ENCODE results near the gene COL25A1.

Gene COL25A1

DNA sequence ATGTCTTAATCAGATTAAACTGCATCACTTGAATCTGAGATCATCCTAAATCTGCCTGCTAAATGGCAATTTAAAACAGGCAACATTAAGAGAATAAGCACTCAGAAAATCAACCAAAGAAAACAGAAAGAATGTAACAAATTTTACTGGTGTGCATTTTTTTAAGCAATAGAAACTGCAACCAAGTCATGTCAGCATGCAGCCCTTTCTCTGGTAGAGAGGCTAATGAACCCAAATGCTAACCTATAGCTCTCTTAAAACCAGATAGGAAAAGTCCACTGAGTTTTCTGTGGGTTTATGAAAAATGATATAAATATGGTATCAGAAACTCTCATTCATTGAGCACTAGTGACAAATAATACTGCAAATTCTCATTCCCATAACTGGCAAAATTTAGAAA, 35.6 kb downstream of the COL25A1 start:
- TF ChIP-seq POLR2AphosphoS5 (IDR thresholded peaks at IDR 0.05; ENCODE audit: borderline replicate concordance, low read depth, low read length) (no peak), FOXP2 (optimal IDR thresholded peaks at IDR 0.05; ENCODE audit: control extremely low read depth, extremely low read length, insufficient read depth) (no peak), EZH2 (IDR thresholded peaks at IDR 0.05) (no peak)
- no peak overlapping the region for H3K27ac ChIP-seq
- no peaks in the 10 kb centered on the region for H3K9me3 ChIP-seq (ENCODE audit: low read depth, low read length)
- no peaks in the 10 kb centered on the region for H3K36me3 ChIP-seq (ENCODE audit: insufficient read depth, low read length)
- DNase-seq (ENCODE audit: low read depth, low spot score), result no peak
- H3K9ac ChIP-seq (ENCODE audit: insufficient read length), result no peak overlapping the region
- H3K4me3 ChIP-seq, result no peak overlapping the region

DNA sequence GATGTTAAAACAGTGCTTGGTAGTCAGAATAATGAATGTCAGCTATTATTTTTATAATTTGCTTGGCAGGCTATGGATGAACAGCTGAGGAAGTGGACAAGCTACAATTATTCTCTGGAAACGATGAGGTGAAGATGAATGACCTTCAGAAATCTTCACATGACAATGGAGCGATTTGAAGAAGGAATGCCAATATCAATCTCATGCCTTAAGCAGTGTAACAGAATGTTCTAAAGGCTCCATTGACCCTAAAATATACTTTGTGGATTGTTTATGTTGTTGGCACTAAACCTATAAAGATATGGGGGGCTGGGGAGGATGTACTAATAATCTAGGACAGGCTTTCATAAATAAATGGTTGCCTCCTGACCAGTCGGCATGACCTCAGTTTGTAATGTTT, 36.2 kb downstream of the COL25A1 start:
- H3K9me3 ChIP-seq (ENCODE audit: low read depth, low read length), result no peaks in the 10 kb centered on the region
- DNase-seq (ENCODE audit: low read depth, low spot score), result no peak
- H3K9ac ChIP-seq (ENCODE audit: insufficient read length), result no peak overlapping the region
- no peak overlapping the region for H3K27ac ChIP-seq
- TF ChIP-seq POLR2AphosphoS5 (IDR thresholded peaks at IDR 0.05; ENCODE audit: borderline replicate concordance, low read depth, low read length) (no peak), FOXP2 (optimal IDR thresholded peaks at IDR 0.05; ENCODE audit: control extremely low read depth, extremely low read length, insufficient read depth) (no peak), EZH2 (IDR thresholded peaks at IDR 0.05) (no peak)
- H3K36me3 ChIP-seq (ENCODE audit: insufficient read depth, low read length), result no peaks in the 10 kb centered on the region
- no peak overlapping the region for H3K4me3 ChIP-seq

- Histone ChIP-seq H3K27ac (no peak overlapping the region), H3K4me3 (no peak overlapping the region), H3K36me3 (ENCODE audit: insufficient read depth, low read length) (no peaks in the 10 kb centered on the region), H3K9ac (ENCODE audit: insufficient read length) (no peak overlapping the region), H3K9me3 (ENCODE audit: low read depth, low read length) (no peaks in the 10 kb centered on the region)
- TF ChIP-seq POLR2AphosphoS5 (IDR thresholded peaks at IDR 0.05; ENCODE audit: borderline replicate concordance, low read depth, low read length) (no peak), EZH2 (IDR thresholded peaks at IDR 0.05) (no peak), FOXP2 (optimal IDR thresholded peaks at IDR 0.05; ENCODE audit: control extremely low read depth, extremely low read length, insufficient read depth) (no peak)
- DNase-seq (ENCODE audit: low read depth, low spot score), result no peak
These were observed 38.7 kb downstream of the COL25A1 start for GRCh38 chr4:109263721-109264120.

DNA sequence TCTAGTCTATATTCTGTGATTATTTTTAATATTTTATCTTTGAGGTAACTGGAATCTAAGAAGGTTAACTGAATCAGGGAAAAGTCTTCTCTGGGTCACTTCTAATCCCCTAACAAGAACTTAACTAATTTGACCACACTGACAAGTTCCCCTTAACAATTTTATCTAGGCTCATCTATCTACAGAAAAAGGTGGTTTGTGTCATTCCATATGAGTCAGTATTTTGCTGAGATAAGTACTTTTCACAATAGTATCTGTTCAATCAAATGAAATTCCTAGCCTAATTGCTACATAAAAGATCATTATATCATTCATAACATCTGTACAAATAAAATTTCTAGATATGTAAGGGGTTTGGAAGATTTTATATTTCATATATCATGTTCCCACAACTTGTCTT, 45.6 kb downstream of the COL25A1 start:
- H3K36me3 ChIP-seq (ENCODE audit: insufficient read depth, low read length), result no peaks in the 10 kb centered on the region
- no peak overlapping the region for H3K4me3 ChIP-seq
- TF ChIP-seq FOXP2 (optimal IDR thresholded peaks at IDR 0.05; ENCODE audit: control extremely low read depth, extremely low read length, insufficient read depth) (no peak), POLR2AphosphoS5 (IDR thresholded peaks at IDR 0.05; ENCODE audit: borderline replicate concordance, low read depth, low read length) (no peak), EZH2 (IDR thresholded peaks at IDR 0.05) (no peak)
- DNase-seq (ENCODE audit: low read depth, low spot score), result no peak
- H3K9ac ChIP-seq (ENCODE audit: insufficient read length), result no peak overlapping the region
- no peaks in the 10 kb centered on the region for H3K9me3 ChIP-seq (ENCODE audit: low read depth, low read length)
- H3K27ac ChIP-seq, result no peak overlapping the region

DNA sequence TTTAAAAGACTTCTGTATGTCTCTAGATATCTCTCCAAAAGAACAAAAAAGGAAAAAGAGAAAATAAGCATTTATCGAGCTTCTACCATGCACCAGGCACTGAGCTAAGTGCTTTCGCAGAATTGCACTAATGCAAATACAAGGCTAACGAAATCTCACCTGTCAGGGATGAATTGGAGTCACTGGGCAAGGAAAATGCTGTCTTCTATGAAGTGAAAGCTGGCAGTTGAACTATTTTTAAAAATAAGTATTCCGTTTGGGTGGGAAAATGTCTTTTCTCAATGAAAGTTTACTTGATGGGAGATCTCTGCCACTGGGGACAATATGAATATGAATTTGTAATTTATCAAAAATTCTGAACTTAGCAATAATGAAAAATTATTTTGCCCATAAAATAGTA, 47.6 kb downstream of the COL25A1 start:
- TF ChIP-seq POLR2AphosphoS5 (IDR thresholded peaks at IDR 0.05; ENCODE audit: borderline replicate concordance, low read depth, low read length) (no peak), FOXP2 (optimal IDR thresholded peaks at IDR 0.05; ENCODE audit: control extremely low read depth, extremely low read length, insufficient read depth) (no peak), EZH2 (IDR thresholded peaks at IDR 0.05) (no peak)
- no peak overlapping the region for H3K9ac ChIP-seq (ENCODE audit: insufficient read length)
- DNase-seq (ENCODE audit: low read depth, low spot score), result no peak

DNA sequence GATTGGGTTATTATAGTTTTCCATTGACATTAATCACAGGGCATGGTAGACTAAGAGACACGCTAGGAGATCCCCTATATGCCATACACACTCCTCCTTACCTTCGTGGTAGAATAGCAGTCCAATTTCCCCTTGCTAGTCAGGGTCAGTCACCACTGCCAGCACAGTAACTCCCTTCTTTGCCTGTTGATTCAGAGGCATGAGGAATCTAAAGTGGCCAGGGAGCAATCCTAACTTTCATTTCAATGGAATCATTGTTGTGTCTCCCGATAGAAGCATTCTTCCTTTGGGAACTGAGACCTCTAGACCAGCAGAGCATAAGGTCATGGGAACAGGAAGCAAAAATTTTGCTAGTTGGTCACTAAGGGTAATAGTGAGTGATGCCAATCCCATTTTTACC, 51.1 kb downstream of the COL25A1 start:
- TF ChIP-seq EZH2 (IDR thresholded peaks at IDR 0.05) (no peak), POLR2AphosphoS5 (IDR thresholded peaks at IDR 0.05; ENCODE audit: borderline replicate concordance, low read depth, low read length) (no peak), FOXP2 (optimal IDR thresholded peaks at IDR 0.05; ENCODE audit: control extremely low read depth, extremely low read length, insufficient read depth) (no peak)
- no peak overlapping the region for H3K27ac ChIP-seq

More for the DNA sequence above, 47.6 kb downstream of the COL25A1 start:
- Histone ChIP-seq H3K9me3 (ENCODE audit: low read depth, low read length) (no peaks in the 10 kb centered on the region), H3K4me3 (no peak overlapping the region), H3K27ac (no peak overlapping the region), H3K36me3 (ENCODE audit: insufficient read depth, low read length) (no peaks in the 10 kb centered on the region)

DNA sequence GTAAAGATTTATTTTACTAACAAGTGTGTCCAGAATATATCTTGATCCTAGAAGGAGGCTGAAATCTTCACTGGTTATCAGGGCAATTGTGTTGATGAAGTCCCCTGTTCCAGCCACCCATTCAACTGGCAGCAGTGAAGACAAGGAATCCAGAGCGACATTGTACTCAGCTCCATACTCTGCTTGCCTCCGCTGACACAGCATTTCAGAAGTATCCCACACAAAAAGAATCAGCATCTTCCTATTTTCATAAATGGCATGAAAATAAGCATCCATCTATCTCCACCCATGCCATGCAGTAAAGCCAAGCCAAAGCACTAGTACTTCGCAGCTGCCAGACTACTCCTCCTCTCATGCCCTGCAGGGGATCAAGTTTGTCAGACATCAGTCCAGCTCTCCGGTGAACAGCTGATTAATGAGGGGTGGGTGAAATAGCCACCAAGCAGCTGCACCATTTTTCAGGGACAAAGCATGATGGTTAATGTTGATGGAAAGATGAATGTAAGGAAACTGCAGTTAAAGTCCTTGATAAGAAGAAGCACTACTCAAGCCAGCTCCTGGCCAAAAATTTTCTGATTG, 54.0 kb downstream of the COL25A1 start:
- H3K9ac ChIP-seq (ENCODE audit: insufficient read length), result no peak overlapping the region
- no peak for TF ChIP-seq POLR2AphosphoS5 (IDR thresholded peaks at IDR 0.05; ENCODE audit: borderline replicate concordance, low read depth, low read length)
- TF ChIP-seq FOXP2 (optimal IDR thresholded peaks at IDR 0.05; ENCODE audit: control extremely low read depth, extremely low read length, insufficient read depth), result no peak
- no peak for TF ChIP-seq EZH2 (IDR thresholded peaks at IDR 0.05)
- no peaks in the 10 kb centered on the region for H3K9me3 ChIP-seq (ENCODE audit: low read depth, low read length)

More for the DNA sequence above, 51.1 kb downstream of the COL25A1 start:
- H3K4me3 ChIP-seq, result no peak overlapping the region
- no peaks in the 10 kb centered on the region for H3K9me3 ChIP-seq (ENCODE audit: low read depth, low read length)
- no peak overlapping the region for H3K9ac ChIP-seq (ENCODE audit: insufficient read length)
- H3K36me3 ChIP-seq (ENCODE audit: insufficient read depth, low read length), result no peaks in the 10 kb centered on the region
- no peak for DNase-seq (ENCODE audit: low read depth, low spot score)

GRCh38 chr4:109243871-109244270, 58.6 kb downstream of the COL25A1 start:
- TF ChIP-seq EZH2 (IDR thresholded peaks at IDR 0.05) (no peak), POLR2AphosphoS5 (IDR thresholded peaks at IDR 0.05; ENCODE audit: borderline replicate concordance, low read depth, low read length) (no peak), FOXP2 (optimal IDR thresholded peaks at IDR 0.05; ENCODE audit: control extremely low read depth, extremely low read length, insufficient read depth) (no peak)
- no peak for DNase-seq (ENCODE audit: low read depth, low spot score)
- Histone ChIP-seq H3K36me3 (ENCODE audit: insufficient read depth, low read length) (no peaks in the 10 kb centered on the region), H3K4me3 (no peak overlapping the region), H3K9me3 (ENCODE audit: low read depth, low read length) (no peaks in the 10 kb centered on the region), H3K9ac (ENCODE audit: insufficient read length) (no peak overlapping the region), H3K27ac (no peak overlapping the region)

More for the DNA sequence above, 54.0 kb downstream of the COL25A1 start:
- Histone ChIP-seq H3K27ac (no peak overlapping the region), H3K36me3 (ENCODE audit: insufficient read depth, low read length) (no peaks in the 10 kb centered on the region), H3K4me3 (no peak overlapping the region)
- DNase-seq (ENCODE audit: low read depth, low spot score), result no peak

- no peak for TF ChIP-seq EZH2 (IDR thresholded peaks at IDR 0.05)
- TF ChIP-seq POLR2AphosphoS5 (IDR thresholded peaks at IDR 0.05; ENCODE audit: borderline replicate concordance, low read depth, low read length), result no peak
- no peak for TF ChIP-seq FOXP2 (optimal IDR thresholded peaks at IDR 0.05; ENCODE audit: control extremely low read depth, extremely low read length, insufficient read depth)
- H3K36me3 ChIP-seq (ENCODE audit: insufficient read depth, low read length), result no peaks in the 10 kb centered on the region
- DNase-seq (ENCODE audit: low read depth, low spot score), result no peak
- H3K9ac ChIP-seq (ENCODE audit: insufficient read length), result no peak overlapping the region
- no peak overlapping the region for H3K27ac ChIP-seq
- H3K4me3 ChIP-seq, result no peak overlapping the region
- H3K9me3 ChIP-seq (ENCODE audit: low read depth, low read length), result no peaks in the 10 kb centered on the region
These were observed 63.7 kb downstream of the COL25A1 start for GRCh38 chr4:109238746-109239145.
